HCT116 (cell line): ENCODE measurements around the gene GFM1. TPM values are rescaled to one million over a fixed set of nuclear protein-coding genes. Genes with fewer than 3 reads are reported as not detected.
A peak's percentile ranks its signal among the peaks of the same experiment; 100 is the strongest.

Experiments
- ATAC-seq: fragments of 200-7000 bp; cut with Tn5 transposase; 2 replicates; pipeline ENCODE4 v1.9.1; 2020; ENCODE audit warnings: mild to moderate bottlenecking, moderate library complexity
- BruUV-seq: library from RNA; stranded (reverse); fragments of 400-500 nt; replicated peaks from 2 replicates; lab custom pipeline; 2021; lab: Mats Ljungman, UMichigan
- CTCF ChIA-PET: fragments of 300-600 bp; sonication (Branson Sonifier 250); formaldehyde crosslinking; loops from one replicate; lab custom pipeline; 2021; ENCODE audit warnings: antibody characterized with exemption; lab: Charles Lee
- POLR2A ChIA-PET: fragments of 300-600, 350-600 bp; sonication (Branson Sonifier 250); formaldehyde crosslinking; loops from one replicate; lab custom pipeline; 2021; ENCODE audit warnings: antibody characterized with exemption; lab: Charles Lee
- RAD21 ChIA-PET, 2 experiments: fragments of 300-600 bp; sonication (Branson Sonifier 250); formaldehyde crosslinking; loops; one replicate each; lab custom pipeline; 2023; ENCODE audit warnings: low total read pairs in 2 of 2; ENCODE audit not compliant: uncharacterized antibody in 2 of 2, unreplicated experiment in 2 of 2, low non-redundant PET in 1 of 2; lab: Charles Lee
- DNase-seq: peaks from one replicate; pipeline ENCODE4 v3.0.0-alpha.2; 2010; ENCODE audit warnings: low read depth, low spot score
- H2AFZ ChIP-seq: fragments of 200-600 bp; shearing (Covaris generic), sonication (generic); 2 replicates; pipeline ENCODE4 v1.6.1; 2017; ENCODE audit warnings: low read depth, mixed run types, mixed read lengths, antibody characterized with exemption, low read length; ENCODE audit not compliant: poor library complexity, severe bottlenecking
- H3K27ac ChIP-seq: 2 replicates; pipeline ENCODE4 v1.5.1; 2012; ENCODE audit warnings: low read depth, low read length
- H3K27me3 ChIP-seq: fragments of 200-600 bp; sonication (generic); 2 replicates; pipeline ENCODE4 v1.6.1; 2016; ENCODE audit warnings: mixed run types, low read length, mixed read lengths; ENCODE audit not compliant: insufficient read depth
- H3K36me3 ChIP-seq, 2 experiments: fragments of 200-500 bp in 1 of 2; fragments of 200-600 bp in 1 of 2; sonication (Bioruptor generic) in 1 of 2; sonication (generic) in 1 of 2; 2 replicates each; pipeline versions ENCODE4 v1.5.1 to v1.6.1; 2014 to 2016; ENCODE audit warnings: low read length in 2 of 2, inconsistent platforms in 1 of 2, mixed read lengths in 1 of 2, mixed run types in 1 of 2; ENCODE audit not compliant: insufficient read depth in 2 of 2, control insufficient read depth in 1 of 2
- H3K4me1 ChIP-seq, 2 experiments: fragments of 200-600 bp in 1 of 2; sonication (generic) in 1 of 2; 2 replicates each; pipeline versions ENCODE4 v1.5.1 to v1.6.1; 2012 to 2017; ENCODE audit warnings: low read length in 2 of 2, inconsistent platforms in 1 of 2, mild to moderate bottlenecking in 1 of 2, mixed read lengths in 1 of 2, mixed run types in 1 of 2, moderate library complexity in 1 of 2; ENCODE audit not compliant: insufficient read depth in 2 of 2, control insufficient read depth in 1 of 2
- H3K4me2 ChIP-seq: fragments of 200-600 bp; sonication (generic); 2 replicates; pipeline ENCODE4 v1.6.1; 2017; ENCODE audit warnings: mixed run types, low read length, mixed read lengths
- H3K4me3 ChIP-seq, 2 experiments: fragments of 200-600 bp in 1 of 2; sonication (generic) in 1 of 2; replicated peaks in 1 of 2; 2 replicates each; pipeline ENCODE4 v1.5.1; 2011 to 2016; ENCODE audit warnings: low read length in 2 of 2, control low read depth in 1 of 2, low read depth in 1 of 2, mild to moderate bottlenecking in 1 of 2, mixed read lengths in 1 of 2, mixed run types in 1 of 2
- H3K79me2 ChIP-seq: fragments of 200-600 bp; sonication (generic); 2 replicates; pipeline ENCODE4 v1.6.1; 2017; ENCODE audit warnings: mild to moderate bottlenecking, mixed run types, low read length, moderate library complexity, mixed read lengths; ENCODE audit not compliant: insufficient read depth
- H3K9ac ChIP-seq: fragments of 200-600 bp; sonication (generic); 2 replicates; pipeline ENCODE4 v1.6.1; 2016; ENCODE audit warnings: low read length, mixed read lengths
- H3K9me2 ChIP-seq: fragments of 200-600 bp; sonication (generic), shearing (Covaris generic); 2 replicates; pipeline ENCODE4 v1.6.1; 2017; ENCODE audit warnings: mixed run types, mild to moderate bottlenecking, moderate library complexity; ENCODE audit not compliant: insufficient read depth
- H3K9me3 ChIP-seq, 2 experiments: fragments of 200-500 bp in 1 of 2; fragments of 200-600 bp in 1 of 2; sonication (Bioruptor generic) in 1 of 2; sonication (generic) in 1 of 2; 2 replicates each; pipeline ENCODE4 v1.6.1; 2014 to 2017; ENCODE audit warnings: low read length in 2 of 2, mixed read lengths in 2 of 2, inconsistent platforms in 1 of 2, low read depth in 1 of 2, mild to moderate bottlenecking in 1 of 2, mixed run types in 1 of 2, moderate library complexity in 1 of 2; ENCODE audit not compliant: control insufficient read depth in 1 of 2, insufficient read depth in 1 of 2
- H4K20me1 ChIP-seq: fragments of 200-600 bp; sonication (generic), shearing (Covaris generic); 2 replicates; pipeline ENCODE4 v1.6.1; 2017; ENCODE audit warnings: mixed run types, mild to moderate bottlenecking, moderate library complexity; ENCODE audit not compliant: insufficient read depth
- CBX3 ChIP-seq: IDR thresholded peaks from 2 replicates; pipeline ENCODE4 v1.6.1; 2012; ENCODE audit warnings: low read depth
- CEBPB ChIP-seq: IDR thresholded peaks from 2 replicates; pipeline ENCODE4 v1.6.1; 2012; ENCODE audit warnings: low read depth
- EGR1 ChIP-seq: IDR thresholded peaks from 2 replicates; pipeline ENCODE4 v1.6.1; 2012; ENCODE audit warnings: low read depth
- ELF1 ChIP-seq: IDR thresholded peaks from 2 replicates; pipeline ENCODE4 v1.6.1; 2012; ENCODE audit warnings: low read depth, borderline replicate concordance
- EZH2 ChIP-seq: fragments of 200-600 bp; sonication (generic); IDR thresholded peaks from 2 replicates; pipeline ENCODE4 v1.6.1; 2017; ENCODE audit warnings: antibody characterized with exemption, mixed run types
- EZH2phosphoT487 ChIP-seq: fragments of 200-600 bp; IDR thresholded peaks from 2 replicates; pipeline ENCODE4 v1.6.1; 2018; ENCODE audit warnings: antibody characterized with exemption, borderline replicate concordance
- FOSL1 ChIP-seq: IDR thresholded peaks from 2 replicates; pipeline ENCODE4 v1.6.1; 2012; ENCODE audit warnings: low read depth
- JUND ChIP-seq: IDR thresholded peaks from 2 replicates; pipeline ENCODE4 v1.6.1; 2012
- MAX ChIP-seq: IDR thresholded peaks from 2 replicates; pipeline ENCODE4 v1.6.1; 2012
- POLR2A ChIP-seq: IDR thresholded peaks from 2 replicates; pipeline ENCODE4 v1.7.0; 2011; ENCODE audit warnings: borderline replicate concordance; ENCODE audit not compliant: insufficient read depth, insufficient read length; ENCODE audit errors: extremely low read depth
- POLR2AphosphoS5 ChIP-seq: IDR thresholded peaks from 2 replicates; pipeline ENCODE4 v1.6.1; 2011; ENCODE audit warnings: mild to moderate bottlenecking, low read depth, low read length, moderate library complexity
- SIN3A ChIP-seq: IDR thresholded peaks from 2 replicates; pipeline ENCODE4 v1.6.1; 2012; ENCODE audit warnings: low read depth
- SP1 ChIP-seq: IDR thresholded peaks from 2 replicates; pipeline ENCODE4 v1.6.1; 2012; ENCODE audit warnings: low read depth
- SRF ChIP-seq: IDR thresholded peaks from 2 replicates; pipeline ENCODE4 v1.6.1; 2012; ENCODE audit warnings: low read depth
- TCF7L2 ChIP-seq: IDR thresholded peaks from 2 replicates; pipeline ENCODE4 v1.7.0; 2011; ENCODE audit warnings: borderline replicate concordance, inconsistent platforms; ENCODE audit not compliant: insufficient read depth, insufficient read length; ENCODE audit errors: extremely low read depth
- YY1 ChIP-seq: IDR thresholded peaks from 2 replicates; pipeline ENCODE4 v1.6.1; 2011; ENCODE audit warnings: low read length, low read depth, moderate library complexity, mild to moderate bottlenecking; ENCODE audit not compliant: insufficient replicate concordance; ENCODE audit errors: extremely low read depth
- ZBTB33 ChIP-seq: IDR thresholded peaks from 2 replicates; pipeline ENCODE4 v1.6.1; 2011; ENCODE audit warnings: mild to moderate bottlenecking, low read length, moderate library complexity; ENCODE audit not compliant: insufficient replicate concordance; ENCODE audit errors: extremely low read depth
- ZFX ChIP-seq: fragments of 450-650 bp; IDR thresholded peaks from 2 replicates; pipeline ENCODE4 v1.6.1; 2017
- ZNF274 ChIP-seq: fragments of 200-500 bp; sonication (Bioruptor generic); IDR thresholded peaks from 2 replicates; pipeline ENCODE4 v1.6.1; 2014; ENCODE audit warnings: mild to moderate bottlenecking, low read depth, low read length, inconsistent platforms
- intact Hi-C: fragments of 100-400 bp; cut with micrococcal nuclease; formaldehyde crosslinking; loops from 2 replicates; pipeline ENCODE4 v1.10.0; 2022
- total RNA-seq: library from RNA; stranded (reverse); gene quantifications from one replicate; pipeline ENCODE4 v1.2.1, GENCODE V29; 2021; ENCODE audit not compliant: unreplicated experiment
- TF ChIP-seq, protein P1 (sequence below): IDR thresholded peaks from 2 replicates; pipeline ENCODE4 v1.6.1; 2012
- TF ChIP-seq, protein P2 (sequence below): IDR thresholded peaks from 2 replicates; pipeline ENCODE4 v1.6.1; 2012; ENCODE audit warnings: low read depth

The GFM1 gene
- total RNA-seq, 1 experiment from 2014 or later, result 38.7 TPM

DNA sequence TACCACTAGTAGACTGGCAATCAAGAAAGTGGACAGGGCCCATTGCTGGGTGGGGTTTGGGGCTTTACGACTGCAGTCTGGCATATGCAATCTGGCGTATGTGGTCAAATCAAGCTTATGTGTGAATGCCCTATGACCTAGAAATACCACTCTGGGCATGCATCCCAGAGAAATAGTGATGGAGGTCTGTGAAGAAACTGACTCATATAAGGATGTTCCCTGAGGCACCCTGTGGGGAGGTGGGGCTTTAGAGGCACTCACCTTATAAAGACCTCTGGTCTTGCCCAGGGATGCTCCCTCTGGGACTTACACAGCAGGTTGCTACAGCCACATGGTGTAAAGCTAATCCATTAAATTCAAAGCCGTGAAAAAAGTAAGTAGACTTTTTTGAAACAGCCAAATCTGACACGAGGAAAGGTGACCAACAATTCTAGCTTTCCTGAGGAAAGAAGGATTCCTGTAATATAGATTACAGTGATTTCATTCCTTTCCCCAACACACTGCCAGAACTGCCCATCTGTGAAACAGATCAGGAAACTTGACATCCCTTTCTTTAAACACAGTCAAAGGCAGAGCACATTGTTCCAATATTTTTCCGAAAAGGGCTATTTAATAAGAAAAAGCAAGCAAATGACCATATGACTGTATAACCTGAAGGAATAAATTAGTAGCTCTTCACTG, 74.3 kb downstream of the GFM1 start:
- Histone ChIP-seq H3K79me2 (no peaks in the 10 kb centered on the region), H3K4me3 (no peak overlapping the region), H3K9me2 (no peaks in the 10 kb centered on the region), H3K4me2 (peak overlapping the region; percentile 39), H3K9me3 (no peaks in the 10 kb centered on the region), H4K20me1 (peaks cover 4% of the 10 kb centered on the region; the same call in 1 of the 2 replicates), H3K9ac (no peak overlapping the region; the same call in 1 of the 2 replicates), H3K27me3 (no peaks in the 10 kb centered on the region), H3K27ac (no peak overlapping the region; the same call in 1 of the 2 replicates), H3K36me3 (peaks cover 0 to 6% of the 10 kb centered on the region in 2 experiments; a peak in 1 of 4 replicates), H2AFZ (no peak overlapping the region), H3K4me1 (peaks cover 35 to 46% of the 10 kb centered on the region in 2 experiments)
- POLR2A ChIA-PET, result interaction anchor here (1.4 kb wide), 1 partner anchor 9 kb away, joined by 4 read pairs; no protein-coding TSS in a partner anchor
- no TSS peak for BruUV-seq
- DNase-seq (peak; percentile 73), ATAC-seq (peak; percentile 86)
- CTCF ChIA-PET, result interaction anchor here (1.0 to 1.2 kb wide), 2 partner anchors 9 to 11 kb away, joined by 4 to 5 read pairs; no protein-coding TSS in a partner anchor
- intact Hi-C loops, result no loop called here
- RAD21 ChIA-PET, result no interaction called here
- 0 out of 2 replicates have a peak, but pooled peaks have one; percentile 26 for TF ChIP-seq SIN3A
- no peak for TF ChIP-seq TCF7L2
- TF ChIP-seq JUND, result peak; percentile 60
- TF ChIP-seq POLR2AphosphoS5, result no peak
- no peak for TF ChIP-seq ZNF274
- TF ChIP-seq, protein P1, sequence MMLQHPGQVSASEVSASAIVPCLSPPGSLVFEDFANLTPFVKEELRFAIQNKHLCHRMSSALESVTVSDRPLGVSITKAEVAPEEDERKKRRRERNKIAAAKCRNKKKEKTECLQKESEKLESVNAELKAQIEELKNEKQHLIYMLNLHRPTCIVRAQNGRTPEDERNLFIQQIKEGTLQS, result no peak
- TF ChIP-seq CEBPB, result peak; percentile 44; the same call in 1 of the 2 replicates
- TF ChIP-seq, protein P2, sequence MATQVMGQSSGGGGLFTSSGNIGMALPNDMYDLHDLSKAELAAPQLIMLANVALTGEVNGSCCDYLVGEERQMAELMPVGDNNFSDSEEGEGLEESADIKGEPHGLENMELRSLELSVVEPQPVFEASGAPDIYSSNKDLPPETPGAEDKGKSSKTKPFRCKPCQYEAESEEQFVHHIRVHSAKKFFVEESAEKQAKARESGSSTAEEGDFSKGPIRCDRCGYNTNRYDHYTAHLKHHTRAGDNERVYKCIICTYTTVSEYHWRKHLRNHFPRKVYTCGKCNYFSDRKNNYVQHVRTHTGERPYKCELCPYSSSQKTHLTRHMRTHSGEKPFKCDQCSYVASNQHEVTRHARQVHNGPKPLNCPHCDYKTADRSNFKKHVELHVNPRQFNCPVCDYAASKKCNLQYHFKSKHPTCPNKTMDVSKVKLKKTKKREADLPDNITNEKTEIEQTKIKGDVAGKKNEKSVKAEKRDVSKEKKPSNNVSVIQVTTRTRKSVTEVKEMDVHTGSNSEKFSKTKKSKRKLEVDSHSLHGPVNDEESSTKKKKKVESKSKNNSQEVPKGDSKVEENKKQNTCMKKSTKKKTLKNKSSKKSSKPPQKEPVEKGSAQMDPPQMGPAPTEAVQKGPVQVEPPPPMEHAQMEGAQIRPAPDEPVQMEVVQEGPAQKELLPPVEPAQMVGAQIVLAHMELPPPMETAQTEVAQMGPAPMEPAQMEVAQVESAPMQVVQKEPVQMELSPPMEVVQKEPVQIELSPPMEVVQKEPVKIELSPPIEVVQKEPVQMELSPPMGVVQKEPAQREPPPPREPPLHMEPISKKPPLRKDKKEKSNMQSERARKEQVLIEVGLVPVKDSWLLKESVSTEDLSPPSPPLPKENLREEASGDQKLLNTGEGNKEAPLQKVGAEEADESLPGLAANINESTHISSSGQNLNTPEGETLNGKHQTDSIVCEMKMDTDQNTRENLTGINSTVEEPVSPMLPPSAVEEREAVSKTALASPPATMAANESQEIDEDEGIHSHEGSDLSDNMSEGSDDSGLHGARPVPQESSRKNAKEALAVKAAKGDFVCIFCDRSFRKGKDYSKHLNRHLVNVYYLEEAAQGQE, result no peak
- no peak for TF ChIP-seq EZH2
- no peak for TF ChIP-seq POLR2A
- no peak for TF ChIP-seq SRF
- peak; percentile 23 for TF ChIP-seq YY1
- TF ChIP-seq ELF1, result no peak
- no peak for TF ChIP-seq ZFX
- TF ChIP-seq EZH2phosphoT487, result no peak
- peak; percentile 34; the same call in 1 of the 2 replicates for TF ChIP-seq CBX3
- peak; percentile 44; the same call in 1 of the 2 replicates for TF ChIP-seq SP1
- TF ChIP-seq FOSL1, result peak; percentile 36; the same call in 1 of the 2 replicates
- no peak for TF ChIP-seq EGR1
- no peak for TF ChIP-seq ZBTB33
- no peak for TF ChIP-seq MAX
